Neural cell (in vitro differentiated cells): Measurements from ENCODE around the gene MYO18B. TPM values are rescaled to one million over a fixed set of nuclear protein-coding genes. Genes with fewer than 3 reads are reported as not detected.

Experiments used
- H2AFZ ChIP-seq: fragments of 200-600, 300-800 bp; sonication (generic), shearing (Covaris generic); 2 replicates; pipeline ENCODE4 v1.6.0; 2014; ENCODE audit warnings: low read depth, mild to moderate bottlenecking, antibody characterized with exemption, low read length, moderate library complexity
- H3F3A ChIP-seq: fragments of 200-600 bp; shearing (Covaris generic); 2 replicates; pipeline ENCODE4 v1.6.1; 2016; ENCODE audit warnings: mild to moderate bottlenecking, moderate library complexity, mixed read lengths, antibody characterized with exemption, low read length; ENCODE audit not compliant: insufficient read depth, poor library complexity, severe bottlenecking
- H3K27ac ChIP-seq: fragments of 200-600, 300-800 bp; sonication (generic), shearing (Covaris generic); 2 replicates; pipeline ENCODE4 v1.5.1; 2014; ENCODE audit warnings: mild to moderate bottlenecking, low read length, moderate library complexity
- H3K27me3 ChIP-seq: fragments of 300-800, 200-600 bp; sonication (generic), shearing (Covaris generic); 2 replicates; pipeline ENCODE4 v1.6.0; 2014; ENCODE audit warnings: mild to moderate bottlenecking, low read depth, low read length, moderate library complexity; ENCODE audit not compliant: insufficient read depth
- H3K36me3 ChIP-seq: fragments of 300-800, 200-600 bp; sonication (generic), shearing (Covaris generic); 2 replicates; pipeline ENCODE4 v1.5.1; 2014; ENCODE audit warnings: mild to moderate bottlenecking, antibody characterized with exemption, low read length, moderate library complexity; ENCODE audit not compliant: insufficient read depth
- H3K4me2 ChIP-seq: fragments of 300-800, 200-600 bp; sonication (generic), shearing (Covaris generic); 2 replicates; pipeline ENCODE4 v1.6.0; 2014; ENCODE audit warnings: mild to moderate bottlenecking, low read length
- H3K4me3 ChIP-seq: fragments of 300-800, 200-600 bp; sonication (generic), shearing (Covaris generic); 2 replicates; pipeline ENCODE4 v1.5.1; 2014; ENCODE audit warnings: mild to moderate bottlenecking, low read length, moderate library complexity
- H3K79me2 ChIP-seq: fragments of 200-600 bp; shearing (Covaris generic); replicated peaks from 2 replicates; pipeline ENCODE4 v1.6.0; 2014; ENCODE audit warnings: mild to moderate bottlenecking, low read length, moderate library complexity; ENCODE audit not compliant: insufficient read depth
- H3K9ac ChIP-seq: fragments of 300-800, 200-600 bp; sonication (generic), shearing (Covaris generic); 2 replicates; pipeline ENCODE4 v1.6.1; 2016; ENCODE audit warnings: mild to moderate bottlenecking, low read length, mixed read lengths
- H3K9me2 ChIP-seq: fragments of 200-600 bp; shearing (Covaris generic); 2 replicates; pipeline ENCODE4 v1.6.1; 2016; ENCODE audit warnings: mild to moderate bottlenecking, low read length, mixed read lengths; ENCODE audit not compliant: insufficient read depth
- H3K9me3 ChIP-seq: fragments of 200-600, 300-800 bp; sonication (generic), shearing (Covaris generic); 2 replicates; pipeline ENCODE4 v1.6.1; 2016; ENCODE audit warnings: mild to moderate bottlenecking, mixed run types, low read length, moderate library complexity, mixed read lengths
- H4K20me1 ChIP-seq: fragments of 200-600 bp; shearing (Covaris generic); 2 replicates; pipeline ENCODE4 v1.6.1; 2016; ENCODE audit warnings: mild to moderate bottlenecking, mixed run types; ENCODE audit not compliant: insufficient read depth
- CTCF ChIP-seq: fragments of 450-650 bp; IDR thresholded peaks from 2 replicates; pipeline ENCODE4 v1.5.1; 2014; ENCODE audit warnings: antibody characterized with exemption, mild to moderate bottlenecking, moderate library complexity; ENCODE audit not compliant: poor library complexity, severe bottlenecking
- EP300 ChIP-seq: fragments of 450-650 bp; conservative IDR thresholded peaks from 2 replicates; pipeline ENCODE4 v1.6.1; 2014; ENCODE audit warnings: antibody characterized with exemption, mild to moderate bottlenecking, moderate library complexity; ENCODE audit not compliant: poor library complexity, severe bottlenecking
- EZH2 ChIP-seq: fragments of 200-600, 300-800 bp; shearing (Covaris generic), sonication (generic); IDR thresholded peaks from 2 replicates; pipeline ENCODE4 v1.6.1; 2014; ENCODE audit warnings: antibody characterized with exemption, low read length, borderline replicate concordance, mild to moderate bottlenecking; ENCODE audit not compliant: insufficient read depth, poor library complexity, severe bottlenecking
- MXI1 ChIP-seq: fragments of 450-650 bp; conservative IDR thresholded peaks from 2 replicates; pipeline ENCODE4 v1.6.1; 2014; ENCODE audit warnings: antibody characterized with exemption, mild to moderate bottlenecking; ENCODE audit not compliant: poor library complexity, severe bottlenecking
- POLR2AphosphoS5 ChIP-seq: IDR thresholded peaks from 2 replicates; pipeline ENCODE4 v1.6.1; 2012
- RAD21 ChIP-seq: fragments of 450-650 bp; conservative IDR thresholded peaks from 2 replicates; pipeline ENCODE4 v1.6.1; 2014; ENCODE audit warnings: antibody characterized with exemption, mild to moderate bottlenecking, moderate library complexity
- REST ChIP-seq: IDR thresholded peaks from 2 replicates; pipeline ENCODE4 v1.6.1; 2012; ENCODE audit warnings: borderline replicate concordance
- SMC3 ChIP-seq: fragments of 450-650 bp; conservative IDR thresholded peaks from 2 replicates; pipeline ENCODE4 v1.6.1; 2014; ENCODE audit warnings: antibody characterized with exemption, mild to moderate bottlenecking, moderate library complexity; ENCODE audit not compliant: poor library complexity
- TAF1 ChIP-seq: IDR thresholded peaks from 2 replicates; pipeline ENCODE4 v1.6.1; 2012; ENCODE audit warnings: low read depth
- polyA plus RNA-seq: library from polyadenylated mRNA; depleted of rRNA; stranded (reverse); fragments of >200 nt; gene quantifications from 2 replicates; pipeline ENCODE4 v1.2.3, GENCODE V29; 2014

The MYO18B gene
- polyA plus RNA-seq, 1 donor from 2014 or later, result 0.71 TPM

GRCh38 chr22:26027341-26027740 lies 285.4 kb downstream of the MYO18B start:
- Histone ChIP-seq H3K9me3 (no peaks in the 10 kb centered on the region), H3K27ac (no peak overlapping the region), H2AFZ (no peak overlapping the region), H3K36me3 (no peaks in the 10 kb centered on the region), H4K20me1 (no peaks in the 10 kb centered on the region), H3K9me2 (no peaks in the 10 kb centered on the region), H3K79me2 (no peaks in the 10 kb centered on the region), H3K9ac (no peak overlapping the region), H3K27me3 (no peaks in the 10 kb centered on the region), H3K4me3 (no peak overlapping the region), H3K4me2 (no peak overlapping the region), H3F3A (no peaks in the 10 kb centered on the region)
- no peak for TF ChIP-seq CTCF
- no peak for TF ChIP-seq TAF1
- TF ChIP-seq MXI1, result no peak
- no peak for TF ChIP-seq EZH2
- no peak for TF ChIP-seq REST
- TF ChIP-seq SMC3, result no peak
- TF ChIP-seq RAD21, result no peak
- TF ChIP-seq EP300, result no peak
- no peak for TF ChIP-seq POLR2AphosphoS5

- Histone ChIP-seq H3K27ac (no peak overlapping the region), H3F3A (no peaks in the 10 kb centered on the region)
Observed at GRCh38 chr22:26031641-26032040, 289.7 kb downstream of the MYO18B start.

More at GRCh38 chr22:26031641-26032040, 289.7 kb downstream of the MYO18B start:
- Histone ChIP-seq H3K4me2 (no peak overlapping the region), H4K20me1 (no peaks in the 10 kb centered on the region), H3K9me2 (no peaks in the 10 kb centered on the region), H2AFZ (no peak overlapping the region), H3K36me3 (no peaks in the 10 kb centered on the region), H3K4me3 (no peak overlapping the region), H3K9ac (no peak overlapping the region), H3K27me3 (no peaks in the 10 kb centered on the region), H3K9me3 (no peaks in the 10 kb centered on the region), H3K79me2 (no peaks in the 10 kb centered on the region)
- TF ChIP-seq MXI1 (no peak), CTCF (no peak), EZH2 (no peak), RAD21 (no peak), TAF1 (no peak), EP300 (no peak), REST (no peak), POLR2AphosphoS5 (no peak), SMC3 (no peak)
